ENCODE data around the gene SGK1.

SGK1 gene

DNA sequence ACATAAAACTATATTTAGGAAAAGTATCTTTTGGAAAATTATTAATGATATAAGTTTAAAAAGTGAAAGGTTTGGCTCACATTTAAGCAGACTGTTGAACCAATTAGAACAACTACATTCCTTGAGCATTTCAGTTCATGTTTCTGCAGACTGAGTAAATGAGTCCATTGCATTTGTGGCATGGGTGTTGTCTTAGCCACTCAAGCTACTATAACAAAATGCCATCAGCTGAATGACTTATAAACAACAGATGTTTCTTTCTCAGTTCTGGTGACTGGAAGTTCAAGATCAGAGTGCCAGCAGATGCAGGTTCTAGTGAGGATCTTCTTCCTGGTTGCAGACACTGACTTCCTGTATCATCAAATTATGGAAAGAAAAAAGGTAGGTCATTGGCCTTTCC is 198.4 kb downstream of the SGK1 start:
- TF ChIP-seq, protein P1, sequence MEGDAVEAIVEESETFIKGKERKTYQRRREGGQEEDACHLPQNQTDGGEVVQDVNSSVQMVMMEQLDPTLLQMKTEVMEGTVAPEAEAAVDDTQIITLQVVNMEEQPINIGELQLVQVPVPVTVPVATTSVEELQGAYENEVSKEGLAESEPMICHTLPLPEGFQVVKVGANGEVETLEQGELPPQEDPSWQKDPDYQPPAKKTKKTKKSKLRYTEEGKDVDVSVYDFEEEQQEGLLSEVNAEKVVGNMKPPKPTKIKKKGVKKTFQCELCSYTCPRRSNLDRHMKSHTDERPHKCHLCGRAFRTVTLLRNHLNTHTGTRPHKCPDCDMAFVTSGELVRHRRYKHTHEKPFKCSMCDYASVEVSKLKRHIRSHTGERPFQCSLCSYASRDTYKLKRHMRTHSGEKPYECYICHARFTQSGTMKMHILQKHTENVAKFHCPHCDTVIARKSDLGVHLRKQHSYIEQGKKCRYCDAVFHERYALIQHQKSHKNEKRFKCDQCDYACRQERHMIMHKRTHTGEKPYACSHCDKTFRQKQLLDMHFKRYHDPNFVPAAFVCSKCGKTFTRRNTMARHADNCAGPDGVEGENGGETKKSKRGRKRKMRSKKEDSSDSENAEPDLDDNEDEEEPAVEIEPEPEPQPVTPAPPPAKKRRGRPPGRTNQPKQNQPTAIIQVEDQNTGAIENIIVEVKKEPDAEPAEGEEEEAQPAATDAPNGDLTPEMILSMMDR (conservative IDR thresholded peaks at IDR 0.05; ENCODE audit: low read depth, low read length) = no peak
- no peak overlapping the region for H3K4me3 ChIP-seq (ENCODE audit: low read depth, low read length)
- DNase-seq (ENCODE audit: low read depth) = no peak
